ENCODE measurements around the gene CERT1.

Gene CERT1

GRCh38 chr5:75472973-75473372, 38.5 kb downstream of the CERT1 start:
- DNase-seq (ENCODE audit: low read depth in 2 of 2), result no peak

- DNase-seq (ENCODE audit: low read depth in 2 of 2), result no peak
Observed at GRCh38 chr5:75471193-75471592, 40.2 kb downstream of the CERT1 start.

GRCh38 chr5:75469017-75469416, 42.4 kb downstream of the CERT1 start:
- DNase-seq (ENCODE audit: low read depth in 2 of 2), result no peak

GRCh38 chr5:75468593-75468992, 42.8 kb downstream of the CERT1 start:
- DNase-seq (ENCODE audit: low read depth in 2 of 2), result no peak

- no peak for DNase-seq (ENCODE audit: low read depth in 2 of 2)
Observed at GRCh38 chr5:75466006-75466716, 45.3 kb downstream of the CERT1 start.

- DNase-seq (ENCODE audit: low read depth in 2 of 2), result no peak
Observed at GRCh38 chr5:75465480-75465879, 45.9 kb downstream of the CERT1 start.

- DNase-seq (ENCODE audit: low read depth in 2 of 2), result no peak
Observed at GRCh38 chr5:75463726-75464125, 47.7 kb downstream of the CERT1 start.

GRCh38 chr5:75461679-75462078, 49.8 kb downstream of the CERT1 start:
- DNase-seq (ENCODE audit: low read depth in 2 of 2), result no peak

GRCh38 chr5:75460942-75461610, 50.4 kb downstream of the CERT1 start:
- no peak for DNase-seq (ENCODE audit: low read depth in 2 of 2)

GRCh38 chr5:75460532-75460931, 50.9 kb downstream of the CERT1 start:
- no peak for DNase-seq (ENCODE audit: low read depth in 2 of 2)

GRCh38 chr5:75457691-75458090, 53.7 kb downstream of the CERT1 start:
- DNase-seq (ENCODE audit: low read depth in 2 of 2), result no peak

- DNase-seq (ENCODE audit: low read depth in 2 of 2), result no peak
Observed at GRCh38 chr5:75457161-75457560, 54.3 kb downstream of the CERT1 start.

- DNase-seq (ENCODE audit: low read depth in 2 of 2), result no peak
Observed at GRCh38 chr5:75450069-75450468, 61.4 kb downstream of the CERT1 start.

- DNase-seq (ENCODE audit: low read depth in 2 of 2), result no peak
Observed at GRCh38 chr5:75446068-75446467, 65.4 kb downstream of the CERT1 start.

- no peak for DNase-seq (ENCODE audit: low read depth in 2 of 2)
Observed at GRCh38 chr5:75441560-75441959, 69.9 kb downstream of the CERT1 start.

GRCh38 chr5:75439276-75439675, 72.2 kb downstream of the CERT1 start:
- DNase-seq (ENCODE audit: low read depth in 2 of 2), result no peak

GRCh38 chr5:75438722-75439121, 72.7 kb downstream of the CERT1 start:
- DNase-seq (ENCODE audit: low read depth in 2 of 2), result no peak

GRCh38 chr5:75435096-75435495, 76.3 kb downstream of the CERT1 start:
- DNase-seq (ENCODE audit: low read depth in 2 of 2), result no peak

GRCh38 chr5:75433814-75434506, 77.5 kb downstream of the CERT1 start:
- DNase-seq (ENCODE audit: low read depth in 2 of 2), result no peak

GRCh38 chr5:75414241-75414640, 97.2 kb downstream of the CERT1 start:
- DNase-seq (ENCODE audit: low read depth in 2 of 2), result no peak

- no peak for DNase-seq (ENCODE audit: low read depth in 2 of 2)
Observed at GRCh38 chr5:75412111-75412990, 99.1 kb downstream of the CERT1 start.

GRCh38 chr5:75405296-75405695, 106.1 kb downstream of the CERT1 start:
- DNase-seq (ENCODE audit: low read depth in 2 of 2), result no peak
